ENCODE results near the gene MTG2. TPM values are rescaled to one million over a fixed set of nuclear protein-coding genes. Genes with fewer than 3 reads are reported as not detected.

MTG2 gene
- total and polyA plus RNA-seq, 10 of the 15 experiments (the other 5 are each of a cell fraction or from before 2014, with no cell fraction given): 6.2 to 52.4 (median 34.3) TPM

- H3K4me3 ChIP-seq: no peak overlapping the region
- no peak for FAIRE-seq
- no peaks in the 10 kb centered on the region for H3K27me3 ChIP-seq (replicated peaks in 1 of 2; ENCODE audit: control insufficient read depth in 2 of 2, insufficient read depth in 2 of 2, low read length in 1 of 2)
- peaks cover 53% of the 10 kb centered on the region for H3K79me2 ChIP-seq (ENCODE audit: control insufficient read depth, insufficient read depth, low read length)
- H3K27ac ChIP-seq (ENCODE audit: control insufficient read depth, insufficient read depth): no peak overlapping the region
- in situ Hi-C loops (cut with MboI): no loop called here
- ChIA-PET POLR2A (no interaction called here), RAD21 (ENCODE audit: unreplicated experiment) (interaction anchor here (1.2 kb wide), 1 partner anchor 136 kb away, joined by 4 read pairs; no protein-coding TSS in a partner anchor), CTCF (no interaction called here), SMC1A (ENCODE audit: uncharacterized antibody, unreplicated experiment) (no interaction called here)
- no peak overlapping the region for H3K4me2 ChIP-seq (ENCODE audit: control insufficient read depth, insufficient read depth)
- H4K20me1 ChIP-seq (ENCODE audit: control insufficient read depth, insufficient read depth): no peaks in the 10 kb centered on the region; the same call in 1 of the 2 replicates
- intact Hi-C loops (cut with micrococcal nuclease; ENCODE audit: unreplicated experiment): no loop called here
- DNase-seq (ENCODE audit: low read depth, low spot score): no peak
- WGBS (ENCODE audit: insufficient coverage, insufficient replicate concordance, low lambda C conversion rate, missing lambda C conversion rate): 97% methylated on average over 6 of the region's 6 CpGs
- no peak overlapping the region for H2AFZ ChIP-seq (ENCODE audit: control insufficient read depth, low read depth, low read length)
- H3K9ac ChIP-seq (ENCODE audit: control insufficient read depth, insufficient read depth, low read length): no peak overlapping the region; the same call in 1 of the 2 replicates
- no peak for ATAC-seq
- H3K36me3 ChIP-seq (ENCODE audit: control insufficient read depth in 2 of 2, insufficient read depth in 2 of 2, low read length in 1 of 2): peaks cover 0 to 2% of the 10 kb centered on the region in 2 experiments; a peak in 3 of 4 replicates
- BruUV-seq (replicated peaks): no TSS peak
- H3K4me1 ChIP-seq (ENCODE audit: control insufficient read depth, insufficient read depth, low read length): peaks cover 4% of the 10 kb centered on the region; the same call in 1 of the 2 replicates
- no peak for TF ChIP-seq EP300 (IDR thresholded peaks at IDR 0.05; ENCODE audit: borderline replicate concordance in 1 of 2, control insufficient read depth in 1 of 2, low read depth in 2 of 2, low read length in 2 of 2)
- no peak for TF ChIP-seq BCL11A (IDR thresholded peaks at IDR 0.05; ENCODE audit: low read depth, low read length)
- no peaks in the 10 kb centered on the region; the same call in 2 of the 3 replicates for H3K9me3 ChIP-seq (replicated peaks; ENCODE audit: control insufficient read depth, insufficient read depth, low read length)
Measured at GRCh38 chr20:62147125-62147524, 35.7 kb upstream of the MTG2 start.

GRCh38 chr20:62147528-62147927 lies 35.3 kb upstream of the MTG2 start:
- no peak overlapping the region for H2AFZ ChIP-seq (ENCODE audit: control insufficient read depth, low read depth, low read length)
- H3K4me1 ChIP-seq (ENCODE audit: control insufficient read depth, insufficient read depth, low read length): peaks cover 4% of the 10 kb centered on the region; the same call in 1 of the 2 replicates
- 90% methylated on average over 9 of the region's 9 CpGs for WGBS (ENCODE audit: insufficient coverage, insufficient replicate concordance, low lambda C conversion rate, missing lambda C conversion rate)
- FAIRE-seq (no peak), ATAC-seq (no peak), DNase-seq (ENCODE audit: low read depth, low spot score) (no peak)
- H3K79me2 ChIP-seq (ENCODE audit: control insufficient read depth, insufficient read depth, low read length): peaks cover 49% of the 10 kb centered on the region
- peaks cover 0 to 3% of the 10 kb centered on the region in 2 experiments; a peak in 3 of 4 replicates for H3K36me3 ChIP-seq (ENCODE audit: control insufficient read depth in 2 of 2, insufficient read depth in 2 of 2, low read length in 1 of 2)
- ChIA-PET POLR2A (no interaction called here), CTCF (no interaction called here), SMC1A (ENCODE audit: uncharacterized antibody, unreplicated experiment) (no interaction called here), RAD21 (ENCODE audit: unreplicated experiment) (interaction anchor here (1.2 kb wide), 1 partner anchor 136 kb away, joined by 4 read pairs; no protein-coding TSS in a partner anchor)
- in situ Hi-C loops (cut with MboI) (no loop called here), intact Hi-C loops (cut with micrococcal nuclease; ENCODE audit: unreplicated experiment) (no loop called here)
- no peaks in the 10 kb centered on the region for H3K27me3 ChIP-seq (replicated peaks in 1 of 2; ENCODE audit: control insufficient read depth in 2 of 2, insufficient read depth in 2 of 2, low read length in 1 of 2)
- no peak overlapping the region for H3K4me3 ChIP-seq
- H3K9ac ChIP-seq (ENCODE audit: control insufficient read depth, insufficient read depth, low read length): no peak overlapping the region; the same call in 1 of the 2 replicates
- H3K4me2 ChIP-seq (ENCODE audit: control insufficient read depth, insufficient read depth): no peak overlapping the region
- no peak overlapping the region for H3K27ac ChIP-seq (ENCODE audit: control insufficient read depth, insufficient read depth)
- no peaks in the 10 kb centered on the region; the same call in 1 of the 2 replicates for H4K20me1 ChIP-seq (ENCODE audit: control insufficient read depth, insufficient read depth)
- BruUV-seq (replicated peaks): no TSS peak
- H3K9me3 ChIP-seq (replicated peaks; ENCODE audit: control insufficient read depth, insufficient read depth, low read length): no peaks in the 10 kb centered on the region; the same call in 2 of the 3 replicates
- no peak for TF ChIP-seq NFYA (IDR thresholded peaks at IDR 0.05; ENCODE audit: borderline replicate concordance, low read depth, low read length)
- no peak for TF ChIP-seq NFXL1 (IDR thresholded peaks at IDR 0.05; ENCODE audit: borderline replicate concordance)
- TF ChIP-seq ZNF384 (IDR thresholded peaks at IDR 0.05; ENCODE audit: borderline replicate concordance, low read depth, low read length): no peak
- no peak for TF ChIP-seq CREM (IDR thresholded peaks at IDR 0.05; ENCODE audit: low read depth)
- TF ChIP-seq SMC3 (IDR thresholded peaks at IDR 0.05; ENCODE audit: borderline replicate concordance, low read length): no peak
- TF ChIP-seq ZZZ3 (IDR thresholded peaks at IDR 0.05; ENCODE audit: control insufficient read depth, insufficient read length, low read depth): no peak
- TF ChIP-seq RUNX3 (IDR thresholded peaks at IDR 0.05; ENCODE audit: low read length): no peak
- TF ChIP-seq SP1 (IDR thresholded peaks at IDR 0.05; ENCODE audit: low read depth, low read length): no peak
- no peak for TF ChIP-seq SMAD1 (IDR thresholded peaks at IDR 0.05; ENCODE audit: low read depth, partially characterized antibody)
- no peak for TF ChIP-seq NBN (IDR thresholded peaks at IDR 0.05)
- TF ChIP-seq ESRRA (IDR thresholded peaks at IDR 0.05; ENCODE audit: low read length): no peak
- TF ChIP-seq IRF3 (IDR thresholded peaks at IDR 0.05): no peak

Data from GM12878 (cell line).